HT1080 (cell line): ENCODE measurements around the gene WFDC8. TPM values are rescaled to one million over a fixed set of nuclear protein-coding genes. Genes with fewer than 3 reads are reported as not detected.
A peak's percentile ranks its signal among the peaks of the same experiment; 100 is the strongest.
"Not testable (repeated sequence)": the region's sequence is repeated elsewhere in the genome, so short reads cannot be mapped to it uniquely, and the experiment has no call there.

Source experiments
- DNase-seq: peaks from one replicate; pipeline ENCODE4 v3.0.0-alpha.2; 2015; ENCODE audit warnings: low read depth
- polyA plus RNA-seq, 2 experiments: library from polyadenylated mRNA; depleted of rRNA; stranded (reverse); fragments of >200 nt; gene quantifications; 2 replicates each; pipeline ENCODE4 v1.2.3, GENCODE V29; 2015
- total RNA-seq: library from RNA; depleted of rRNA; stranded (reverse); fragments of >200 nt; shearing (Covaris generic); gene quantifications from 2 replicates; pipeline ENCODE4 v1.2.3, GENCODE V29; 2014; rRNA removed

Gene WFDC8
- total RNA-seq: not detected in 2 replicates
- not detected in 2 replicates for polyA plus RNA-seq (2015; cell fraction: cytosol; rRNA removed)
- polyA plus RNA-seq (2015; cell fraction: nucleus; rRNA removed): not detected in 2 replicates

- no peak for DNase-seq
Measured at GRCh38 chr20:45579184-45579583, at the start of gene WFDC8. Gene WFDC8, minus strand, starts transcription at chr20:45579284. Its CDS starts 37 bp downstream, at chr20:45579247.

- DNase-seq: no peak
Measured at GRCh38 chr20:45626540-45626939, 47.5 kb upstream of the WFDC8 start.

- DNase-seq: no peak
Measured at GRCh38 chr20:45621593-45621992, 42.5 kb upstream of the WFDC8 start.

GRCh38 chr20:45617591-45617990, 38.5 kb upstream of the WFDC8 start:
- no peak for DNase-seq

GRCh38 chr20:45612314-45612713, 33.2 kb upstream of the WFDC8 start:
- no peak for DNase-seq

- DNase-seq: peak; percentile 89
Measured at GRCh38 chr20:45611054-45611453, 32.0 kb upstream of the WFDC8 start.

GRCh38 chr20:45607810-45608209, 28.7 kb upstream of the WFDC8 start:
- no peak for DNase-seq

- DNase-seq: no peak
Measured at GRCh38 chr20:45595235-45595634, 16.2 kb upstream of the WFDC8 start.

- no peak for DNase-seq
Measured at GRCh38 chr20:45593498-45593897, 14.4 kb upstream of the WFDC8 start.

- DNase-seq: peak; percentile 56
Measured at GRCh38 chr20:45592574-45593189, 13.6 kb upstream of the WFDC8 start.

- no peak for DNase-seq
Measured at GRCh38 chr20:45589725-45590124, 10.6 kb upstream of the WFDC8 start.

- DNase-seq: no peak
Measured at GRCh38 chr20:45588800-45589199, 9.7 kb upstream of the WFDC8 start.

- not testable (repeated sequence) for DNase-seq
Measured at GRCh38 chr20:45585986-45586385, 6.9 kb upstream of the WFDC8 start.

- not testable (repeated sequence) for DNase-seq
Measured at GRCh38 chr20:45584294-45584693, 5.2 kb upstream of the WFDC8 start.

GRCh38 chr20:45583502-45583901, 4.4 kb upstream of the WFDC8 start:
- DNase-seq: no peak

- DNase-seq: no peak
Measured at GRCh38 chr20:45581702-45582101, 2.6 kb upstream of the WFDC8 start.

GRCh38 chr20:45578231-45578630, 853 bp downstream of the WFDC8 start:
- no peak for DNase-seq

- DNase-seq: no peak
Measured at GRCh38 chr20:45576995-45577394, 2.1 kb downstream of the WFDC8 start.

GRCh38 chr20:45575931-45576330, 3.2 kb downstream of the WFDC8 start:
- DNase-seq: no peak

- DNase-seq: not testable (repeated sequence)
Measured at GRCh38 chr20:45569650-45570049, 9.4 kb downstream of the WFDC8 start.

- DNase-seq: no peak
Measured at GRCh38 chr20:45564760-45565276, 14.3 kb downstream of the WFDC8 start.

GRCh38 chr20:45555198-45555597, 23.9 kb downstream of the WFDC8 start:
- no peak for DNase-seq

GRCh38 chr20:45552456-45552855, 26.6 kb downstream of the WFDC8 start:
- no peak for DNase-seq
